ENCODE results near the gene UBAC2.
A peak's percentile ranks its signal among the peaks of the same experiment; 100 is the strongest.

Gene UBAC2

GRCh38 chr13:99191336-99191899 is 9.2 kb upstream of the UBAC2 start:
- TF ChIP-seq CTCF (IDR thresholded peaks at IDR 0.05; ENCODE audit: borderline replicate concordance, extremely low read depth, low read length, poor library complexity, severe bottlenecking) (no peak), EZH2 (IDR thresholded peaks at IDR 0.05; ENCODE audit: borderline replicate concordance, low read depth, low read length, severe bottlenecking) (no peak)
- Histone ChIP-seq H3K27me3 (ENCODE audit: insufficient read depth, low read length, poor library complexity) (no peaks in the 10 kb centered on the region), H4K20me1 (ENCODE audit: insufficient read depth, low read length) (no peaks in the 10 kb centered on the region), H3K4me3 (ENCODE audit: low read depth in 1 of 2, low read length in 2 of 2) (no peak overlapping the region), H3K79me2 (ENCODE audit: insufficient read depth, low read length) (no peaks in the 10 kb centered on the region), H3K9me3 (ENCODE audit: insufficient read depth, low read length, severe bottlenecking) (no peaks in the 10 kb centered on the region), H2AFZ (ENCODE audit: low read depth, low read length) (no peak overlapping the region), H3K27ac (ENCODE audit: low read length) (no peak overlapping the region), H3K9ac (ENCODE audit: low read depth, low read length) (no peak overlapping the region), H3K36me3 (ENCODE audit: insufficient read depth, low read length) (no peaks in the 10 kb centered on the region), H3K4me2 (ENCODE audit: insufficient read depth, low read length) (no peak overlapping the region), H3K4me1 (ENCODE audit: insufficient read depth, low read length) (no peaks in the 10 kb centered on the region)
- no peak for DNase-seq
- peak; percentile 61; the same call in 2 of the 3 replicates for ATAC-seq (ENCODE audit: insufficient read depth, low read depth)

- Histone ChIP-seq H4K20me1 (ENCODE audit: insufficient read depth, low read length) (no peaks in the 10 kb centered on the region), H3K79me2 (ENCODE audit: insufficient read depth, low read length) (no peaks in the 10 kb centered on the region), H3K36me3 (ENCODE audit: insufficient read depth, low read length) (no peaks in the 10 kb centered on the region), H3K4me1 (ENCODE audit: insufficient read depth, low read length) (no peaks in the 10 kb centered on the region), H3K4me3 (ENCODE audit: low read depth in 1 of 2, low read length in 2 of 2) (no peak overlapping the region), H3K9me3 (ENCODE audit: insufficient read depth, low read length, severe bottlenecking) (no peaks in the 10 kb centered on the region), H2AFZ (ENCODE audit: low read depth, low read length) (no peak overlapping the region), H3K27me3 (ENCODE audit: insufficient read depth, low read length, poor library complexity) (no peaks in the 10 kb centered on the region), H3K4me2 (ENCODE audit: insufficient read depth, low read length) (no peak overlapping the region), H3K9ac (ENCODE audit: low read depth, low read length) (no peak overlapping the region), H3K27ac (ENCODE audit: low read length) (no peak overlapping the region)
- TF ChIP-seq EZH2 (IDR thresholded peaks at IDR 0.05; ENCODE audit: borderline replicate concordance, low read depth, low read length, severe bottlenecking) (no peak), CTCF (IDR thresholded peaks at IDR 0.05; ENCODE audit: borderline replicate concordance, extremely low read depth, low read length, poor library complexity, severe bottlenecking) (no peak)
- DNase-seq (no peak), ATAC-seq (ENCODE audit: insufficient read depth, low read depth) (no peak)
Observed at GRCh38 chr13:99191900-99192399, 8.7 kb upstream of the UBAC2 start.

GRCh38 chr13:99192480-99192879 is 8.2 kb upstream of the UBAC2 start:
- ATAC-seq (ENCODE audit: insufficient read depth, low read depth) (no peak), DNase-seq (no peak)
- no peaks in the 10 kb centered on the region for H4K20me1 ChIP-seq (ENCODE audit: insufficient read depth, low read length)
- H3K4me3 ChIP-seq (ENCODE audit: low read depth in 1 of 2, low read length in 2 of 2): no peak overlapping the region
- H3K27me3 ChIP-seq (ENCODE audit: insufficient read depth, low read length, poor library complexity): no peaks in the 10 kb centered on the region
- no peaks in the 10 kb centered on the region for H3K4me1 ChIP-seq (ENCODE audit: insufficient read depth, low read length)
- no peak for TF ChIP-seq EZH2 (IDR thresholded peaks at IDR 0.05; ENCODE audit: borderline replicate concordance, low read depth, low read length, severe bottlenecking)
- TF ChIP-seq CTCF (IDR thresholded peaks at IDR 0.05; ENCODE audit: borderline replicate concordance, extremely low read depth, low read length, poor library complexity, severe bottlenecking): no peak
- no peak overlapping the region for H2AFZ ChIP-seq (ENCODE audit: low read depth, low read length)
- no peaks in the 10 kb centered on the region for H3K9me3 ChIP-seq (ENCODE audit: insufficient read depth, low read length, severe bottlenecking)
- no peak overlapping the region for H3K27ac ChIP-seq (ENCODE audit: low read length)
- H3K9ac ChIP-seq (ENCODE audit: low read depth, low read length): no peak overlapping the region
- H3K79me2 ChIP-seq (ENCODE audit: insufficient read depth, low read length): no peaks in the 10 kb centered on the region
- no peak overlapping the region for H3K4me2 ChIP-seq (ENCODE audit: insufficient read depth, low read length)
- no peaks in the 10 kb centered on the region for H3K36me3 ChIP-seq (ENCODE audit: insufficient read depth, low read length)

All from DND-41 (cell line).